Spleen (tissue), 11 donors: ENCODE data around the gene HSPB1. TPM values are rescaled to one million over a fixed set of nuclear protein-coding genes. Genes with fewer than 3 reads are reported as not detected.

Source experiments
- DNase-seq: peaks from one replicate; pipeline ENCODE4 v3.0.0-alpha.2; 2020
- H3K27ac ChIP-seq, 8 donors: fragments of 200-600 bp; sonication (generic) in 7 of 8; 1 replicate in 4 of 8; 2 replicates in 4 of 8; pipeline versions ENCODE4 v1.5.0 to v1.8.0; 2016 to 2021; ENCODE audit warnings: inconsistent platforms in 4 of 8, mild to moderate bottlenecking in 4 of 8, moderate library complexity in 1 of 8
- H3K27me3 ChIP-seq, 7 donors: fragments of 200-600 bp; sonication (generic) in 6 of 7; replicated peaks in 1 of 7; 1 replicate in 4 of 7; 2 replicates in 3 of 7; pipeline versions ENCODE4 v1.5.0 to v1.8.0; 2016 to 2021; ENCODE audit warnings: inconsistent platforms in 3 of 7, mild to moderate bottlenecking in 1 of 7
- H3K36me3 ChIP-seq, 6 donors: fragments of 200-600 bp; sonication (generic) in 5 of 6; 1 replicate in 4 of 6; 2 replicates in 2 of 6; pipeline versions ENCODE4 v1.5.0 to v1.8.0; 2016 to 2021; ENCODE audit warnings: inconsistent platforms in 2 of 6
- H3K4me1 ChIP-seq, 6 donors: fragments of 200-600 bp; sonication (generic) in 5 of 6; 1 replicate in 3 of 6; 2 replicates in 3 of 6; pipeline versions ENCODE4 v1.5.0 to v1.8.0; 2016 to 2021; ENCODE audit warnings: inconsistent platforms in 3 of 6
- H3K4me3 ChIP-seq, 8 donors: fragments of 200-600 bp; sonication (generic) in 7 of 8; 1 replicate in 4 of 8; 2 replicates in 4 of 8; pipeline versions ENCODE4 v1.5.0 to v1.8.0; 2016 to 2021; ENCODE audit warnings: inconsistent platforms in 4 of 8, mild to moderate bottlenecking in 4 of 8, moderate library complexity in 2 of 8
- H3K9me3 ChIP-seq, 8 donors: fragments of 200-600 bp; sonication (generic) in 7 of 8; 1 replicate in 4 of 8; 2 replicates in 4 of 8; pipeline versions ENCODE4 v1.5.0 to v1.8.0; 2016 to 2021; ENCODE audit warnings: inconsistent platforms in 4 of 8
- POLR2A ChIP-seq, 3 donors: fragments of 450-650 bp; IDR thresholded peaks; one replicate each; pipeline ENCODE4 v1.5.1; 2017; ENCODE audit warnings: antibody characterized with exemption in 3 of 3, mild to moderate bottlenecking in 1 of 3
- POLR2AphosphoS5 ChIP-seq, 3 donors: sonication (generic); formaldehyde crosslinking; IDR thresholded peaks; one replicate each; pipeline ENCODE4 v1.5.1; 2017; ENCODE audit warnings: antibody characterized with exemption in 3 of 3
- WGBS, 5 donors: extraction: QIAGEN DNeasy Blood & Tissue Kit in 3 of 5; methylation state at CpG; one replicate each; pipeline versions ENCODE4 v1.1.5 to v1.1.7; 2013 to 2018; 5-methylcytosine and 5-hydroxymethylcytosine counted together
- intact Hi-C: fragments of 100-400 bp; cut with DNase I; formaldehyde crosslinking; loops from one replicate; pipeline ENCODE4 v1.15.0; 2023; ENCODE audit warnings: low total_unique reads
- polyA plus RNA-seq, 3 donors: library from polyadenylated mRNA; stranded (reverse); fragments of 200-250 nt; gene quantifications; one replicate each; pipeline ENCODE4 v1.2.1, GENCODE V29; 2013
- total RNA-seq, 7 donors: library from RNA; depleted of rRNA in 3 of 7; stranded (reverse); fragments of >200 nt in 3 of 7; fragmentation: NEBNext Ultra II Directional in 4 of 7; extraction: Animal tissue kit (Norgen Biotek cat#: 25700) in 4 of 7; gene quantifications; one replicate each; pipeline versions ENCODE4 v1.1.0 to v1.2.1, GENCODE V29; 2016 to 2021
- TF ChIP-seq, protein P1 (sequence below), 11 experiments: fragments of 200-600 bp in 7 of 11; fragments of 450-650 bp in 4 of 11; sonication (generic) in 4 of 11; IDR thresholded peaks in 8 of 11; conservative IDR thresholded peaks in 3 of 11; 1 replicate in 7 of 11; 2 replicates in 4 of 11; pipeline versions ENCODE4 v1.4.0 to v1.8.0; 2016 to 2021; ENCODE audit warnings: antibody characterized with exemption in 11 of 11, inconsistent platforms in 4 of 11, mild to moderate bottlenecking in 1 of 11
- donor health status: healthy with polysubstance abuse.
- donor health status: DM: no; HTN: no; CAD: no; lungs with moderate emphysema.
- donor health status: DM: no; HTN: no; CAD: no.
- donor health status: Bipolar disorder and iron deficiency.
- donor health status: healthy.
- donor health status: DM: no; HTN: no; CAD: no.
- donor health status: DM: yes; HTN: yes; CAD: no.

Gene HSPB1
- total and polyA plus RNA-seq, 10 donors = 56.5 to 227 (median 137) TPM

DNA sequence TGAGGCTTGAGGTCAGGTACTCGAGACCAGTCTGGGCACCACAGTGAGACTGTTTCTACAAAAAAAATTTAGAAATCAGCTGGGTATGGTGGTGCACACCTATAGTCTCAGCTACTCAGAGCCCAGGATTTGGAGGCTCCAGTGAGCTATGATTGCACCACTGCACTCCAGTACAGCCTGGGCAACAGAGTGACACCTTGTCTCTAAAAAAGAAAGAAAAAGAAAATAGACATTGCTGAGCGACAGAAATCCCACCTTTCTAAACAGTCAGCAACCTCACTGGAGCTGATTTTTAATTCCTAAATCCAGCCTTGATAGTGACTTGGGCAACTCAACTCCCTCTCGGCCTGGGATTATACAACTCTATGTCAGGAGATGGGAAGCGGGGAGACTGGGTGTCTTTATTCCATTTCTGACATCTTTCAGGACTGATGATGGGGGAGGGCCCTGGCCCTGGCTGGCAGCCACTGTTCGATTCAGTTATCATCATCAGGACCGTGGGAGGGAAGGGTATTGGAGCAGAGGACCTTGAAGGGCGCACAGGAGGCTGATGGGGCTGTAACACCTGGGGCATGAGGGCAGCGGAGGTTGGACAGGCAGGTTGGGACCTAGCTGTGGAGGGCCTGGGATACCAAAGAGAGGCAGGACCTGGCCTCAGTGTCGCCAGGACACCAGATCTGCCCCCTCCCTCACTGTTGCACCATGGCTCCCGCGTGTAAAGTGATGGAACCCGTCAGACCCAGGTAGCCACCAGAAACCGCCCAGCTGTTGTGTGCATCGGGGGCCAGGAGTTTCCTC, 14.7 kb downstream of the HSPB1 start:
- peak; percentile 84 for DNase-seq
- H3K4me1 ChIP-seq = peaks cover 6 to 48% (median 23%) of the 10 kb centered on the region in 6 donors
- H3K27me3 ChIP-seq = no peaks in the 10 kb centered on the region
- intact Hi-C loops = loop anchor here (5.0 kb wide), 1 partner anchor 40 kb away; the partner anchor contains the start of gene YWHAG
- TF ChIP-seq, protein P1, sequence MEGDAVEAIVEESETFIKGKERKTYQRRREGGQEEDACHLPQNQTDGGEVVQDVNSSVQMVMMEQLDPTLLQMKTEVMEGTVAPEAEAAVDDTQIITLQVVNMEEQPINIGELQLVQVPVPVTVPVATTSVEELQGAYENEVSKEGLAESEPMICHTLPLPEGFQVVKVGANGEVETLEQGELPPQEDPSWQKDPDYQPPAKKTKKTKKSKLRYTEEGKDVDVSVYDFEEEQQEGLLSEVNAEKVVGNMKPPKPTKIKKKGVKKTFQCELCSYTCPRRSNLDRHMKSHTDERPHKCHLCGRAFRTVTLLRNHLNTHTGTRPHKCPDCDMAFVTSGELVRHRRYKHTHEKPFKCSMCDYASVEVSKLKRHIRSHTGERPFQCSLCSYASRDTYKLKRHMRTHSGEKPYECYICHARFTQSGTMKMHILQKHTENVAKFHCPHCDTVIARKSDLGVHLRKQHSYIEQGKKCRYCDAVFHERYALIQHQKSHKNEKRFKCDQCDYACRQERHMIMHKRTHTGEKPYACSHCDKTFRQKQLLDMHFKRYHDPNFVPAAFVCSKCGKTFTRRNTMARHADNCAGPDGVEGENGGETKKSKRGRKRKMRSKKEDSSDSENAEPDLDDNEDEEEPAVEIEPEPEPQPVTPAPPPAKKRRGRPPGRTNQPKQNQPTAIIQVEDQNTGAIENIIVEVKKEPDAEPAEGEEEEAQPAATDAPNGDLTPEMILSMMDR (IDR thresholded peaks at IDR 0.05 in 8 of 11, conservative IDR thresholded peaks at IDR 0.05 in 3 of 11) = no peak
- no peak for TF ChIP-seq POLR2AphosphoS5 (IDR thresholded peaks at IDR 0.05)
- no peak for TF ChIP-seq POLR2A (IDR thresholded peaks at IDR 0.05)
- 52 to 60% (median 56%) methylated on average over 13 to 14 of the region's 14 CpGs for WGBS, 5 donors
- H3K27ac ChIP-seq = peak overlapping the region; percentile 85 to 98 (median 96)
- H3K4me3 ChIP-seq = peak overlapping the region; percentile 69 to 89 (median 79)
- peaks cover 0 to 5% (median 0%) of the 10 kb centered on the region in 6 donors for H3K36me3 ChIP-seq
- H3K9me3 ChIP-seq = no peaks in the 10 kb centered on the region

- DNase-seq = peak; percentile 99
- Histone ChIP-seq H3K4me1 (peaks cover 6 to 48% (median 23%) of the 10 kb centered on the region in 6 donors), H3K36me3 (peaks cover 0 to 12% (median 0%) of the 10 kb centered on the region in 6 donors), H3K4me3 (peak overlapping the region; percentile 69 to 89 (median 79)), H3K9me3 (no peaks in the 10 kb centered on the region), H3K27me3 (no peaks in the 10 kb centered on the region), H3K27ac (peak overlapping the region; percentile 85 to 98 (median 96))
- TF ChIP-seq POLR2AphosphoS5 (IDR thresholded peaks at IDR 0.05) = peak; percentile 93 to 98 (median 96)
- TF ChIP-seq, protein P1 (IDR thresholded peaks at IDR 0.05 in 8 of 11, conservative IDR thresholded peaks at IDR 0.05 in 3 of 11) = peak in 1 of 11 experiments; percentile 46
- TF ChIP-seq POLR2A (IDR thresholded peaks at IDR 0.05) = peak in 2 of 3 donors; percentile 62 to 85
- 1 to 2% (median 1%) methylated on average over 29 to 50 of the region's 50 CpGs for whole genome bisulfite sequencing, 5 donors
- intact Hi-C loops = loop anchor here (5.0 kb wide), 1 partner anchor 39 kb away; the partner anchor contains the start of gene YWHAG
Observed at GRCh38 chr7:76317782-76318487, 15.5 kb downstream of the HSPB1 start.

DNA sequence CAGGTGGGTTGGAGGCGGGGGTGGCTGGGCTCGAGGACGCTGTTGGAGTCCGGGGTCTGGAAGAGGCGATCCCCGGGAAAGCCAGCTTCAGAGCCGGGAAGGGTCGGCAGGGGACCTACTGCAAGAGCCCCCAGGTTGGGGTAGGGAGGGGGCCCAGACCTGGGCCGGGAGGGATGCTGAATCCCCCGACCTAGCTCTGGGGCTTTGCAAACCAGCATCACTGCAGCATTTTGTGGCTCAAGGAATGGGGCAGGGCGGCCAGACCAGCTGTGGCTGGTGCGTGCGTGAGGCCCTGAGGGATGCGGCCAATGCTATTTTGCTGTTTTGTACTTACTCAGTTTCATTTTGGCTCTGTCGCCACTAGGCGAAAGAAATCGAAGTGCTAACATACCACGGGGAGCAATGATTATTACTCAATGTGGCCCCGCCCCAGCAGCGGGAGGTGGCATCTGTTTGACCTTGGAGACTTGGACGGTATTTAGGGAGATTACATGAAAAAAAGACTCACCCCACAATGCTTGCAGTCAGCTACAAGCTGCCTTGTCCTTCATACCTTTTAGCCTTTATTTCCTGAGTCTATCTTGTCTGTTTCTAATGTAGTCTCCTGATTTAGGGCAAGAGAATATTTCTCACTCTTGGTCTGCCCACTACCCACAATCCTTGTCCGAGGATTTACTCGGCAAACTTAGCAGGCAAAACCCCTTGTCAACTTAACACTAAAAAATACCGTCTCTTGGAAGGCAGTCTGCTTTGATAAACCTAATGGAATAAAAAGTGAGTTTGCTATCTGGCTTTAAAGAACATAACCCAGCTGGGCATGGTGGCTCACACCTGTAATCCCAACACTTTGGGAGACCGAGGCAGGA, 16.2 kb downstream of the HSPB1 start:
- TF ChIP-seq, protein P1 (IDR thresholded peaks at IDR 0.05 in 8 of 11, conservative IDR thresholded peaks at IDR 0.05 in 3 of 11) = peak in 9 of 11 experiments; percentile 22 to 69 (median 44)
- peak in 1 of 3 donors; percentile 64 for TF ChIP-seq POLR2AphosphoS5 (IDR thresholded peaks at IDR 0.05)
- TF ChIP-seq POLR2A (IDR thresholded peaks at IDR 0.05) = peak in 1 of 3 donors; percentile 64
- Histone ChIP-seq H3K4me3 (peak overlapping the region; percentile 69 to 89 (median 79)), H3K9me3 (no peaks in the 10 kb centered on the region), H3K4me1 (peaks cover 6 to 47% (median 23%) of the 10 kb centered on the region in 6 donors), H3K27ac (peak overlapping the region; percentile 85 to 98 (median 96)), H3K36me3 (peaks cover 0 to 16% (median 0%) of the 10 kb centered on the region in 6 donors), H3K27me3 (no peaks in the 10 kb centered on the region)
- intact Hi-C loops = loop anchor here (5.0 kb wide), 1 partner anchor 39 kb away; the partner anchor contains the start of gene YWHAG
- WGBS, 5 donors = 4 to 9% (median 6%) methylated on average over 23 to 25 of the region's 25 CpGs
- DNase-seq = no peak
